H7 (cell line): ENCODE data around the gene HRG. TPM values are rescaled to one million over a fixed set of nuclear protein-coding genes. Genes with fewer than 3 reads are reported as not detected.

Experiments used
- DNase-seq: peaks from one replicate; pipeline ENCODE4 v3.0.0; 2012
- H3K27me3 ChIP-seq: 2 replicates; pipeline ENCODE4 v1.6.0; 2011; ENCODE audit warnings: mild to moderate bottlenecking, low read length; ENCODE audit not compliant: control insufficient read depth, insufficient read depth
- H3K36me3 ChIP-seq: replicated peaks from 2 replicates; pipeline ENCODE4 v1.5.1; 2011; ENCODE audit warnings: low read length; ENCODE audit not compliant: control insufficient read depth, insufficient read depth
- H3K4me3 ChIP-seq: 2 replicates; pipeline ENCODE4 v1.5.1; 2011; ENCODE audit warnings: low read depth, mild to moderate bottlenecking, control low read depth, low read length, moderate library complexity; ENCODE audit not compliant: insufficient read depth
- total RNA-seq: library from RNA; depleted of rRNA; stranded (reverse); fragments of >200 nt; shearing (Covaris generic); gene quantifications from 2 replicates; pipeline ENCODE4 v1.2.3, GENCODE V29; 2014

Gene HRG
- total RNA-seq, 1 experiment from 2014 or later: 0.14 TPM

- no peaks in the 10 kb centered on the region; the same call in 1 of the 2 replicates for H3K27me3 ChIP-seq
- no peak for DNase-seq
- H3K36me3 ChIP-seq: no peaks in the 10 kb centered on the region
Measured at GRCh38 chr3:186646841-186647240, 19.0 kb upstream of the HRG start.

DNA sequence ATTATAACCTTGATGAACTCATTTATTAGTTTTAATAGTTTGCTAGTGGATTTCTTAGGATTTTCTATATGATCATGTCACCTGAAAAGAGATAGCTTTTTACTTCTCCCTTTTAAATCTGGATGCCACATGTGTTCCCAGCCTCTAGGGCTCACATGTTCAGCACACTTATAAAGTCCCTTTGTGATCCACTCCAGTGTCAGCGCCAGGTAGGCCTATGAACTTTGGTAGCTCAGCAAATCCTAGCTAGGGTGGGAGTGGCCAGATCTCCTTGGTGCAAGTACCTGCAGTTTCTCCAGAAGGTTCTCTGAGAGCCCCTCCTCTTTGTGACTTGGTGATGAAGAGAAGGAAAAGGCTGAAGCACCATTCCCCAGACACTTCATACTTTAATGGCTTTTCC, 17.0 kb upstream of the HRG start:
- no peaks in the 10 kb centered on the region for H3K27me3 ChIP-seq
- no peak for DNase-seq
- no peaks in the 10 kb centered on the region for H3K36me3 ChIP-seq
- no peak overlapping the region for H3K4me3 ChIP-seq

More at GRCh38 chr3:186646841-186647240, 19.0 kb upstream of the HRG start:
- no peak overlapping the region for H3K4me3 ChIP-seq

DNA sequence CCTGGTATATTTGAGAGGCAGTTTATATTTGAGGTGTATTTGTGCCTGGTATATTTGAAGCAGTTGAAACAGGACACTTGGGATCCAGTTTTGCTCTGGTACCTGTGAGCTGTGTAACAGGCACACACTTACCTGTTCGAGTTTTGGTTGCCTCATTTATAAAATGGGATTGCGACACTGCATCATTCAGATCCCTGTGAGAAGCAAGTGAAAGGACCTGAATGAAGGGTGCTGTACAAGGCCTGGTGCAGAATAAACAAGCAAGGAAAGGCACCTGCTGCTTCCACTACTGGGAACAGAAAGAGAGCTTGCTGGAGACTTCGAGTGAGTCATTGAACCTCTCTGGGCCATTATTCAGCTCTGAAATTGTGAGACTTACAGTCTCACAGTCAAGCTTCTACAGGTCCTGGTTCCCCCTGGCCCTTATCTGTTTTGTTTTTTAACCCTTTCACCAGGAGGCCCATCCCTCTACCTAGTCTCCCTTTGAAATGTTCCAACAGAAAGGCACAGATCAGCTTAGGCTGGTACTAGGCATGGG, 14.1 kb upstream of the HRG start:
- Histone ChIP-seq H3K27me3 (no peaks in the 10 kb centered on the region), H3K36me3 (no peaks in the 10 kb centered on the region), H3K4me3 (no peak overlapping the region)
- no peak for DNase-seq

DNA sequence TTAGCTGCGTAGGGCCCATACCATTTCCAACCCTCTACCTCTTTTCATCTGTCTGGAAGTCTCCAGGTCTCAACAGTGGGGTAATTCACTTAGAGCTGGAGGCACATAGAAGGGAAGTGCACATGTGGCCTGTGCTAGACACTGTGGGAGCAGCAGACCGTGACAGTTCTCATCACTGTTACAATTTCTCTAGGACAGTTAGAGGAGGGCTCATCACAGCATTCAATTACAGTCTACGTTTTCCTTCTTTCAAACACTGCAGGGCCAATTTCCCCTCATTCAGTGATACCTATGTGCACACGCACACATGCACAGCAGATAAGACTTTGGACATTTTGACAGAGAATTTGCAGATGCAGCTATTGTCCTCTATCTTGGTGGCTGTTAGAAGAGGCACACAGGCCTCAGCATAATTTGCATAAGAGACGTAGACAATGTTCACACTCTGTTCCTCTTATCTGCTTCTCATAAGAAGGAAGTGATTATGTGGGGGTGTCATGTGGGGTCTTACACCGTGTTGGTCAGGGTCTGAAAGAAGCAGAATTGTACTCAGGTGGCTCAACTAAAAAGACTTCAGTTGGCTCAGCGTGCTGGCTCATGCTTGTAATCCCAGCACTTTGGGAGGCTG, 12.6 kb upstream of the HRG start:
- Histone ChIP-seq H3K4me3 (no peak overlapping the region), H3K36me3 (no peaks in the 10 kb centered on the region), H3K27me3 (no peaks in the 10 kb centered on the region)
- DNase-seq: no peak

GRCh38 chr3:186653984-186654383, 11.8 kb upstream of the HRG start:
- peak; percentile 65 for DNase-seq
- H3K36me3 ChIP-seq: no peaks in the 10 kb centered on the region
- H3K4me3 ChIP-seq: no peak overlapping the region

DNA sequence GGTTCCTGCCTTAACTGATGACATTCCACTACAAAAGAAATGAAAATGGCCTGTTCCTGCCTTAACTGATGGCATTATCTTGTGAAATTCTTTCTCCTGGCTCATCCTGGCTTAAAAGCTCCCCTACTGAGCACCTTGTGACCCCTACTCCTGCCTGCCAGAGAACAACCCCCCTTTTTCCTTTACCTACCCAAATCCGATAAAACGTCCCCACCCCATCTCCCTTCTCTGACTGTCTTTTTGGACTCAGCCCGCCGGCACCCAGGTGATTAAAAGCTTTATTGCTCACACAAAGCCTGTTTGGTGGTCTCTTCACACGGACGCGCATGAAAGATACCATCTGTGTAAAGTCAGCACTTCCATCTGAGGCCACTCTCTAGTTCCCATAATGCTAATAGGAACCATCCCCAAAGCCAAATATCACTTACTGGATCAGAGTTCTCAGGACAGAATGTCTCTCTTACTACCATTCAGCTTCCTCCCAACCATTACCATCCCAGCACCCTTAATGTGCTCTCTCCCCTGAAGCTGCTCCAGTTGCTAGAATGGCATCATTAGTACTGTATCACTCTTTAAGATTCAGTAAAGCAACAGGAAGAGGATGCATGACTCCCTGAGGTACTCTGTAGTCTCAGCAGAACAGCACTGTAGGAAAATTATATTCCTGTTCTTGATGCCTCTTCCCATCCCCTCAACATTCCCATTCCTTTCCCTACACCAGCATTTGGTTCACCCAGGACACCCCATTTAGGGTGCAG, 2.3 kb upstream of the HRG start:
- no peak for DNase-seq
- H3K36me3 ChIP-seq: no peaks in the 10 kb centered on the region
- H3K4me3 ChIP-seq: no peak overlapping the region
- no peaks in the 10 kb centered on the region for H3K27me3 ChIP-seq

More at GRCh38 chr3:186653984-186654383, 11.8 kb upstream of the HRG start:
- no peaks in the 10 kb centered on the region for H3K27me3 ChIP-seq

- H3K36me3 ChIP-seq: no peaks in the 10 kb centered on the region
- no peak overlapping the region for H3K4me3 ChIP-seq
- DNase-seq: no peak
- no peaks in the 10 kb centered on the region for H3K27me3 ChIP-seq
Measured at GRCh38 chr3:186664119-186664495, 1.7 kb upstream of the HRG start.

DNA sequence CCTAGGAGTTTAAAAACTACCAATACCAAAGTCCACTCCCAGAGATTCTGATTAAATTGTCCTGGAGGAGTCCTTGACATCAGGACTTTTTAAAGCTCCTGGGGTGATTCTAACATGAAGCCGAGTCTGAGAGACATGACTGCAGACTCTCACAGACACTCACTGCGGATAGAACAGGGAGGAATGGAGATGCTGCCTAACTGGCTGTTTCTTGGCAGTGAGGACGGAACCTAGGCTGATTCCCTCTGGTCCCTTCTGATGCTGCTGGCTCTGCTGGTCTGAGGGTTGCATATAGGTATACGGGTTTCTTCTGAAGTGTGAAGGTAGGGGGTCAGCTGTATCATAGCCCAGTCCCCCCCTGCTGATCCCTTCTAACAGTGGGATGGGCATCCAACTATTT, 1.3 kb upstream of the HRG start:
- Histone ChIP-seq H3K4me3 (no peak overlapping the region), H3K27me3 (no peaks in the 10 kb centered on the region), H3K36me3 (no peaks in the 10 kb centered on the region)
- no peak for DNase-seq

GRCh38 chr3:186668426-186668825, 2.6 kb downstream of the HRG start:
- no peak for DNase-seq
- Histone ChIP-seq H3K36me3 (no peaks in the 10 kb centered on the region), H3K27me3 (no peaks in the 10 kb centered on the region), H3K4me3 (no peak overlapping the region)

DNA sequence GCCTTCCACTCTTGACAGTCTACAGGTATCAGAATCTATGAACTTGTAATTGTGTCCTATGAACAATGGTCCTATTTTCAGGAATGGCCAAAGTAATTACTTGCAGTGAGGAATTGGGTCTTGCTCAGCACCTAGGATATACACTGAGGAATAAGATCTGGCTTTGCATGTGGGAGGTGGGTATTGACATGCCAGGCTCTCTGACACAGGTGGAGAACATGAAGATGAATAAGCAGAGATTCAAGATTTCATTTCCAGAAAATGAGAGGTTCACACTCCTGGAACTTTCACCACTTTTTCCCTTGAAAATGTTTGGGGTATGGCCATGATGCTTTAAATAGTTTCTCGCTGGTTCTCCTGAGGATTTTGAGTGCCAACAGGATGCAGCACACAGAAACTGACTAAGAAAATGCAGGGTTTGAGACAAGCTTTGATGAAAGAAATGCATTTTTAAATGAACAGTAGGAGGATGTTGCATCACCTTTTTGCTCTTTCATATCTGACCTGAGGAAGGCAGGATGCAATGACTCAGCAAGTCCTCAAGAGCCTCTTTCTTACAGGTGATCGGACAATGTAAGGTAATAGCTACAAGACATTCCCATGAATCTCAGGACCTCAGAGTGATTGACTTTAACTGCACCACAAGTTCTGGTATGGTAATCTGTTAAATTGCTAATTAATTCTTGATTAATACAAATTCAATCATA, 3.7 kb downstream of the HRG start:
- no peak for DNase-seq
- H3K36me3 ChIP-seq: no peaks in the 10 kb centered on the region
- H3K4me3 ChIP-seq: no peak overlapping the region
- H3K27me3 ChIP-seq: no peaks in the 10 kb centered on the region

DNA sequence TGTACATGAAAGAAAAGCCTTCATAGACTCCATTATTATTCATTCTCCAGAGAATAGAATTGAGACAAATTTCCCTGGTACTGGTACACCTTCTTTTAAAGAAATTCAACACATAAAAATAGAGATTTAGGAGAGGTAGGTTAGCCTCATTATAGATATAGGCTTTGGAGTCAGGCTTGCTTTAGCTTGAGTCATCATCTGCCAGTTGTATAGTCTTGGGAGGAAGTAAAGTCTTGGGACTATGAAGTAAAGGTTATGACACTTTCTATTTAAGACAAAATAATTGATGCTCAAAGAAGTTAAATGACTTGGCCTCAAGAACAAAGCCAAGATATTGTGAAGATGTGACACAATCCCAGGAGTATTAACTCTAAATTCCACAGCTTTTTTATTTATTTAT, 4.3 kb downstream of the HRG start:
- H3K36me3 ChIP-seq: no peaks in the 10 kb centered on the region
- no peak for DNase-seq
- H3K27me3 ChIP-seq: no peaks in the 10 kb centered on the region
- H3K4me3 ChIP-seq: no peak overlapping the region

DNA sequence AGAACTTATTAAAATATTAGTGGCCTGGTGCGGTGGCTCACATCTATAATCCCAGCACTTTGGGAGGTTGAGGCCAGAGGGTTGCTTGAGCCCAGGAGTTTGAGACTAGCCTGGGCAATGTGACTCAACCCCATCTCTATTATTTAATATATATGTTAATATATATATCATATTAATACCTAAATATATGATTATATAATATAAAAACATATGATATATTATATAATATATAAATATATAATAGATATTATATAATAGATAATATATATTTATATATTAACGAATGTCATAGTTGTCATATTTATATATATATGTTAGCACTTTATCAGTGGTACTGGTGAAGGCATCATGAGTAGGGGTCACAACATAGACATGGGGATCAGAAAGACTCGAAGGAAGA, 5.2 kb downstream of the HRG start:
- Histone ChIP-seq H3K4me3 (no peak overlapping the region), H3K27me3 (no peaks in the 10 kb centered on the region), H3K36me3 (no peaks in the 10 kb centered on the region)
- no peak for DNase-seq

DNA sequence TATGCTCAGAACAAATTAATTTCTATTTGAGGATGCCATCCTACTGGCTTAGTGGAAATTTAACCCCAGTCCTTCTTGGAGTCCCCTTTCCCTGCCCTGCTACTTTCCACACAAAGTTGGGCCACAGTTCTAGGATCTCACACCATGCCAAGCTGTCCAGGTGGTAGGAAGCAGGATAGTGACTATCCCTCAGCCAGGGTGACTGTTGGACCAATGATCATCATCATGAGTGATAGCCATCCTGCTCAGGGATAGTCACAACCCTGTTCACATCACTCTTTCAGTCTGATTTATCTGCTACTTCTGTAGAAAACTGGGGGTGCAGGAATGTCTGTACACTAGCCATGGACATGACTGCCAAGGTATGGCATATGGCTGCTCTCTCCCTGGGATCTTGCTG, 12.8 kb downstream of the HRG start:
- Histone ChIP-seq H3K4me3 (no peak overlapping the region), H3K27me3 (no peaks in the 10 kb centered on the region), H3K36me3 (no peaks in the 10 kb centered on the region)
- no peak for DNase-seq

- no peak for DNase-seq
- no peaks in the 10 kb centered on the region for H3K27me3 ChIP-seq
- no peaks in the 10 kb centered on the region for H3K36me3 ChIP-seq
- H3K4me3 ChIP-seq: no peak overlapping the region
Measured at GRCh38 chr3:186679151-186679550, 13.3 kb downstream of the HRG start.

GRCh38 chr3:186680869-186681268, 15.1 kb downstream of the HRG start:
- no peaks in the 10 kb centered on the region for H3K36me3 ChIP-seq
- H3K4me3 ChIP-seq: no peak overlapping the region
- H3K27me3 ChIP-seq: no peaks in the 10 kb centered on the region
- no peak for DNase-seq
